Central memory CD8-positive, alpha-beta T cell (primary cell): ENCODE results near the gene SHISA5.
A peak's percentile ranks its signal among the peaks of the same experiment; 100 is the strongest.

ENCODE experiments used
- ATAC-seq: fragments of 150-1000 bp; cut with Tn5 transposase; replicated peaks from 2 replicates; pipeline ENCODE4 v1.10.0; 2022; ENCODE audit warnings: mild to moderate bottlenecking, moderate FRiP score, moderate number of reproducible peaks; ENCODE audit not compliant: poor library complexity, severe bottlenecking; ENCODE audit errors: extremely low read depth
- DNase-seq, 2 donors: peaks; one replicate each; pipeline ENCODE4 v3.0.0; 2021; ENCODE audit warnings: low spot score in 2 of 2
- H3K27ac Mint-ChIP-seq: one replicate; pipeline ENCODE4 v1.8.0; 2022; ENCODE audit warnings: low read depth, mild to moderate bottlenecking, moderate library complexity, mixed read lengths
- H3K27me3 Mint-ChIP-seq: one replicate; pipeline ENCODE4 v1.8.0; 2022; ENCODE audit warnings: mixed read lengths
- H3K36me3 Mint-ChIP-seq: one replicate; pipeline ENCODE4 v1.8.0; 2022; ENCODE audit warnings: mild to moderate bottlenecking, moderate library complexity, mixed read lengths; ENCODE audit not compliant: insufficient read depth
- H3K4me1 Mint-ChIP-seq: one replicate; pipeline ENCODE4 v1.8.0; 2022; ENCODE audit warnings: mixed read lengths
- H3K4me3 Mint-ChIP-seq: one replicate; pipeline ENCODE4 v1.8.0; 2022; ENCODE audit warnings: mild to moderate bottlenecking, moderate library complexity, mixed read lengths
- H3K9me3 Mint-ChIP-seq: one replicate; pipeline ENCODE4 v1.8.0; 2022; ENCODE audit warnings: mixed read lengths

Gene SHISA5

GRCh38 chr3:48459773-48460516, 44.0 kb downstream of the SHISA5 start:
- DNase-seq (no peak), ATAC-seq (no peak)
- peaks cover 5% of the 10 kb centered on the region for H3K4me1 Mint-ChIP-seq
- no peaks in the 10 kb centered on the region for H3K9me3 Mint-ChIP-seq
- no peak overlapping the region for H3K4me3 Mint-ChIP-seq
- H3K36me3 Mint-ChIP-seq: peaks cover 19% of the 10 kb centered on the region
- H3K27me3 Mint-ChIP-seq: no peaks in the 10 kb centered on the region
- no peak overlapping the region for H3K27ac Mint-ChIP-seq

GRCh38 chr3:48459331-48459730, 44.6 kb downstream of the SHISA5 start:
- Mint-ChIP-seq H3K4me3 (no peak overlapping the region), H3K36me3 (peaks cover 21% of the 10 kb centered on the region), H3K9me3 (no peaks in the 10 kb centered on the region), H3K27me3 (no peaks in the 10 kb centered on the region), H3K27ac (no peak overlapping the region), H3K4me1 (peaks cover 5% of the 10 kb centered on the region)
- DNase-seq (no peak), ATAC-seq (no peak)

GRCh38 chr3:48456456-48456855, 47.5 kb downstream of the SHISA5 start:
- no peak for ATAC-seq
- no peak overlapping the region for H3K27ac Mint-ChIP-seq

GRCh38 chr3:48451270-48451669, 52.7 kb downstream of the SHISA5 start:
- H3K4me1 Mint-ChIP-seq: peaks cover 18% of the 10 kb centered on the region
- no peak overlapping the region for H3K4me3 Mint-ChIP-seq
- ATAC-seq: no peak
- DNase-seq: no peak
- no peaks in the 10 kb centered on the region for H3K9me3 Mint-ChIP-seq
- H3K27me3 Mint-ChIP-seq: no peaks in the 10 kb centered on the region
- peaks cover 27% of the 10 kb centered on the region for H3K36me3 Mint-ChIP-seq
- H3K27ac Mint-ChIP-seq: no peak overlapping the region

More at GRCh38 chr3:48456456-48456855, 47.5 kb downstream of the SHISA5 start:
- peaks cover 31% of the 10 kb centered on the region for H3K36me3 Mint-ChIP-seq
- no peak for DNase-seq
- H3K9me3 Mint-ChIP-seq: no peaks in the 10 kb centered on the region
- H3K4me1 Mint-ChIP-seq: peaks cover 5% of the 10 kb centered on the region
- H3K4me3 Mint-ChIP-seq: no peak overlapping the region
- H3K27me3 Mint-ChIP-seq: no peaks in the 10 kb centered on the region

- peak within 1 kb of the TSS; percentile 92 for H3K4me3 Mint-ChIP-seq
- H3K27ac Mint-ChIP-seq: peak within 1 kb of the TSS; percentile 87
- no peaks in the 10 kb centered on the region for H3K9me3 Mint-ChIP-seq
- H3K36me3 Mint-ChIP-seq: peaks cover 42% of the 10 kb centered on the region
- peaks cover 29% of the 10 kb centered on the region for H3K4me1 Mint-ChIP-seq
- DNase-seq (peak; percentile 67 to 74), ATAC-seq (peak; percentile 97)
- H3K27me3 Mint-ChIP-seq: no peaks in the 10 kb centered on the region
Observed at GRCh38 chr3:48446425-48447193, 57.4 kb downstream of the SHISA5 start, which contains the start of gene ATRIP. TSS of gene ATRIP (plus strand) at chr3:48446737. CDS start at chr3:48446846, 109 bp downstream.

GRCh38 chr3:48446043-48446424, 57.9 kb downstream of the SHISA5 start:
- ATAC-seq (no peak), DNase-seq (no peak)
- Mint-ChIP-seq H3K9me3 (no peaks in the 10 kb centered on the region), H3K27ac (peak overlapping the region; percentile 87), H3K27me3 (no peaks in the 10 kb centered on the region), H3K36me3 (peaks cover 44% of the 10 kb centered on the region), H3K4me3 (peak overlapping the region; percentile 92), H3K4me1 (peaks cover 34% of the 10 kb centered on the region)

- Mint-ChIP-seq H3K9me3 (no peaks in the 10 kb centered on the region), H3K4me3 (peak overlapping the region; percentile 92), H3K4me1 (peaks cover 39% of the 10 kb centered on the region), H3K36me3 (peaks cover 48% of the 10 kb centered on the region), H3K27ac (no peak overlapping the region), H3K27me3 (no peaks in the 10 kb centered on the region)
- ATAC-seq (no peak), DNase-seq (no peak)
Observed at GRCh38 chr3:48445277-48445882, 58.6 kb downstream of the SHISA5 start.

- peaks cover 41% of the 10 kb centered on the region for H3K4me1 Mint-ChIP-seq
- peaks cover 54% of the 10 kb centered on the region for H3K36me3 Mint-ChIP-seq
- no peak for ATAC-seq
- no peaks in the 10 kb centered on the region for H3K27me3 Mint-ChIP-seq
- no peak for DNase-seq
- peak overlapping the region; percentile 93 for H3K4me3 Mint-ChIP-seq
- peak overlapping the region; percentile 99 for H3K27ac Mint-ChIP-seq
- no peaks in the 10 kb centered on the region for H3K9me3 Mint-ChIP-seq
Observed at GRCh38 chr3:48441940-48442339, 62.0 kb downstream of the SHISA5 start.

GRCh38 chr3:48440590-48440958, 63.4 kb downstream of the SHISA5 start:
- ATAC-seq (peak; percentile 5), DNase-seq (no peak)
- peak overlapping the region; percentile 93 for H3K4me3 Mint-ChIP-seq
- no peaks in the 10 kb centered on the region for H3K9me3 Mint-ChIP-seq
- no peaks in the 10 kb centered on the region for H3K27me3 Mint-ChIP-seq
- peak overlapping the region; percentile 99 for H3K27ac Mint-ChIP-seq
- peaks cover 30% of the 10 kb centered on the region for H3K4me1 Mint-ChIP-seq
- peaks cover 50% of the 10 kb centered on the region for H3K36me3 Mint-ChIP-seq

GRCh38 chr3:48439820-48440589, 64.0 kb downstream of the SHISA5 start, which contains the start of the genes CCDC51 and TMA7:
TSS of gene CCDC51 (minus strand) at chr3:48440119. CDS start at chr3:48435128, 4,991 bp downstream.
TSS of gene TMA7 (plus strand) at chr3:48440257. CDS start at chr3:48440297, 40 bp downstream.
- Mint-ChIP-seq H3K27me3 (no peaks in the 10 kb centered on the region), H3K4me3 (peak within 1 kb of the TSS; percentile 93), H3K27ac (peak within 1 kb of the TSS; percentile 99), H3K36me3 (peaks cover 50% of the 10 kb centered on the region), H3K4me1 (peaks cover 29% of the 10 kb centered on the region), H3K9me3 (no peaks in the 10 kb centered on the region)
- ATAC-seq: peak; percentile 96
- DNase-seq: peak; percentile 95

GRCh38 chr3:48437812-48438211, 66.2 kb downstream of the SHISA5 start:
- peaks cover 35% of the 10 kb centered on the region for H3K4me1 Mint-ChIP-seq
- H3K36me3 Mint-ChIP-seq: peaks cover 32% of the 10 kb centered on the region
- ATAC-seq (no peak), DNase-seq (no peak)
- H3K9me3 Mint-ChIP-seq: no peaks in the 10 kb centered on the region
- H3K27ac Mint-ChIP-seq: peak overlapping the region; percentile 84
- H3K4me3 Mint-ChIP-seq: no peak overlapping the region
- no peaks in the 10 kb centered on the region for H3K27me3 Mint-ChIP-seq

- no peak for ATAC-seq
- H3K27ac Mint-ChIP-seq: no peak overlapping the region
- H3K9me3 Mint-ChIP-seq: no peaks in the 10 kb centered on the region
- peaks cover 22% of the 10 kb centered on the region for H3K36me3 Mint-ChIP-seq
- H3K27me3 Mint-ChIP-seq: no peaks in the 10 kb centered on the region
- DNase-seq: no peak
- H3K4me3 Mint-ChIP-seq: no peak overlapping the region
- peaks cover 34% of the 10 kb centered on the region for H3K4me1 Mint-ChIP-seq
Observed at GRCh38 chr3:48436855-48437254, 67.1 kb downstream of the SHISA5 start.
